Activated T-helper 1 cell treated with Interleukin-2 at 50 U/mL for 16 hours (primary cell): ENCODE measurements around the gene NTNG1.

Source experiments
- DNase-seq: peaks from one replicate; pipeline ENCODE4 v3.0.0-alpha.2; 2020; ENCODE audit warnings: low read depth

NTNG1 gene

DNA sequence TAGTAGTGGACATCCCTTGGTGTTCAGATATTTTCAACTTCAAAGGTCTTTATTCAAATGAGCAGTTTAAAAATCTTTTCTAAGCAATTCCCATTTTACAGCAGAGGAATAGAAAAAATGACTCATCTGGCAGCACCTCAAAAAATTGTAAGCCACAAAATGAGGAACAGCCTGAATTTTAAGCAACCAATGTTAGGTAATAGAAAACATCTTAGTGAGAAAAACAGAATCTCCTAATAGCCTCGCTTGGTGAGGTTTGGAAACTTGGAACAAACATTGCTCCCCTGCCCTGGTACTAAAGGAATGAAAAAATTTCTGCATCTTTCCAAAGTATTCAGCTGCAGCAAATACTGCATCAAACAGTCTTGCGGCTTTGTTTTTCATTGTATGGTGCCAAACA, 264.4 kb downstream of the NTNG1 start:
- no peak for DNase-seq

DNA sequence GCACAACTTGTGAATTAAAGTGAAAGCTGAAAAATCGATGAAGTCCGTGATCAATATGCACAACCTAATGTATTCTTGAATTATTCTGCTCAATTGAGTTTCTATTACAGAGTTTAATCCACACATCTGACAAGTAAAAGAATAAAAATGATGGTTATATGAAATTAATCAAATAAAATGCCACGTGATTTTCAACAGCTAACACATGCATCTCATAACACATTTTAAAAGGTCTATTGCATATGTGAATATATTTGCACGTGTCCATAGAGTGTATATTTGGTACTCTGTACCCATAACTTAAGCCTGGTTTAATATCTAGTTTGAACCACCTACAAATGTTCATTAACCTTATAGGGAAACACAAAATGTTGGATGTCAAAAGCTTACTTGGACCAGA, 266.2 kb downstream of the NTNG1 start:
- no peak for DNase-seq

DNA sequence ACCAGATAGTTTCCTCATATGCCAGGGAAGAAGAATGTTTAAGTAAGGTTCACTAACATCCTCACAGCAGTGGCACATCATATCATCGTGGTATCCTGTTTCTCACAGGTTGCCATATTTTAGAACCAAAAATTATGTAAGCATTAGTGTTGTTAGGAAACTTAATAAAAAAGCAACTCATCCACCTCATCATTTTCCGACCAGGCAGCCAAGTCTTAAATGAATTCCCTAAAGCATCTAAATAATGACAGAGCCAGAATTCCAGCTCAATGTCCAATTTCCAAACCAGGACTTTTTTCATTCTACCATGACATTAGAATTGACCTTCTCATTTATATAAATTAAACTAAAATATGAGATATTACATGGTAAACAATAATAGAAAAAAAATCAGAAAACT, 272.7 kb downstream of the NTNG1 start:
- no peak for DNase-seq

DNA sequence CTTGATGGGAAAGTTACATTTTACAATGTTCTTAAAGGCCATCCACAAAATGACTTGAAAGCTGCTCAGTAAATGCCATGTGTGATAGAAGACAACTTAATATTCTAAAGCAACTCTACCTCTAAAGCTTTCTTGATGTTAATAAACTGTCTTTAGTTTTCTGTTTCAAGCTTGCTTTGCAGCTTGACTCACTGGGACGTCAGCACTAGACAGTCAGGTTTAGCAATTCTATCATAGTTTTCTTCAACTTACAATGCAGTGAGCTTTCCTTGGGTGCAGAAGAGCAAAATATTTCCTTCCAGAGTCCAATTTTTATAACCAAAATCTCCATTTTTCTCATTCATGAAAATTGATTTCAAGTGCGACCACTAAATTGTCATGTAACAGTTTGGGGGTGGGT, 273.1 kb downstream of the NTNG1 start:
- no peak for DNase-seq

DNA sequence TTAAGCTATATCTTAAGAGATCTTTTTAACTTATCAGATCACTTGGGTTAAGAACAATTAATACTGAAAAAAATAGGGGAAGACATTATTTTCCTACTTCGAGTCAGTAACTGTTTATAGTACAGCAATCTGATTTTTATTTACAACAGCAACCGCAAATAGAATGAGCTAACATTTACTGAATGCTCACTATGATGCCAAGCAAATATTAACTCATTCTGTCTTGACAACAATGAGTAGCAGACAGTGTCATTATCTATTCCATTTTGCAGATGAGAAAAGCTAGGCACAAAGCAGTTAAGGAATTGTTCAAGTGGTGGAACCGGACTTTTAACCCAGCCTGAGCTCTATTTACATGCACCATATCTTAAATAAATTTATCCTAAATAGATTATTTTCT, 273.7 kb downstream of the NTNG1 start:
- DNase-seq = no peak

DNA sequence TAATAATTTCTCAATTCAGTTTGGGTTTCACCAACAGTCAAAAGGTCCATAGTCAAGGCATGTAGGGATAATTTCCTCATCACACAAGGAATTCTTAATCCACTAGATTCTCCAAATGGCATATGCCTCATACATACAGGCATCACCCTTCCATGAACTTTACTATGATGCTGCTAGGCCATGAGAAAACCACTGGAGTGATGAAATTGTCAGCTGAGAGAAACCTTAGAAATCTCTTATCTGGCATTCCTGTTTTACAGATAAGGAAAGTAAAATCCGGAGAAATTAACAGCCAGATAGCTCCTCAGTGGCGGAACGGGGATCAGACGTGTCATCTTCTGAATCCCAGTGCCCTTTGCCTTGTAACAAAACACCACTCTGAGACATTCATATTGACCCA, 274.4 kb downstream of the NTNG1 start:
- DNase-seq = no peak

DNA sequence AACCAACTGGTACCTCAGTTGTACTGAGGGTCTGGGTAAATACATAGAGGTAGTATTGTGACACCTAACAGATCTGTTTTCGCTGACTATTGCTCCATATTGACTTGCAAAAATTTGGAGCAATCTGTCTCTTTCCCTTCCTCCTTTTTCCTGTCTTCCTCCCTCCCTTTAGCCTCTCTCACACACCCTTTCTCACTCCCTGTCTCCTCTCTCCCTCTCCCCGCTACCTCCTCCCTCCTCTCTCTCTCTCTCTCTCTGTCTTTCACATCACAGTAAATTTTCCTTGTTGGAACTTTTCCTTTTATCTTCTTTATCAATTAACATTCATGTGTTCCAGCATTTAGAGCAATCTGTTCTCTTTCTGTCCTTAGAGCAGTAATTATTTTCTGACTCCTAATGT, 278.2 kb downstream of the NTNG1 start:
- DNase-seq = no peak

DNA sequence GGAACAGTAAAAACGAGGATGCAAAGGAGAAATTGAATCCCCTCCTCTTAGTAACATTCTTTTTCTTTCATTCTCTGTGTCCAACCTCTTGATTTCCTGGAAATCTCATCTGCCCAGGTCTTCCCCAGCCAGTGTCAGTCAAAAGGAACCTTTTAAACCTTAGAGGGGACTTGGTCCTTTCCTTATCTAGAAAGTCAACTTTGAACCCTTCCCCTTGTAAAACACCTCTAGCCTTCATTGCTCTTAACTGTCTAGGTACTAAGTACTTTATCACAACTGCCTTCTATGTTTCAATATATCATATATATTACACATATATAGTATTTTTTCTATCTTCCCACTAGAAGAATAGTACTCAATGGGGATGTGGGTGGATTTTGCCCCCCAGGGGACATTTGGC, 282.1 kb downstream of the NTNG1 start:
- DNase-seq = no peak

DNA sequence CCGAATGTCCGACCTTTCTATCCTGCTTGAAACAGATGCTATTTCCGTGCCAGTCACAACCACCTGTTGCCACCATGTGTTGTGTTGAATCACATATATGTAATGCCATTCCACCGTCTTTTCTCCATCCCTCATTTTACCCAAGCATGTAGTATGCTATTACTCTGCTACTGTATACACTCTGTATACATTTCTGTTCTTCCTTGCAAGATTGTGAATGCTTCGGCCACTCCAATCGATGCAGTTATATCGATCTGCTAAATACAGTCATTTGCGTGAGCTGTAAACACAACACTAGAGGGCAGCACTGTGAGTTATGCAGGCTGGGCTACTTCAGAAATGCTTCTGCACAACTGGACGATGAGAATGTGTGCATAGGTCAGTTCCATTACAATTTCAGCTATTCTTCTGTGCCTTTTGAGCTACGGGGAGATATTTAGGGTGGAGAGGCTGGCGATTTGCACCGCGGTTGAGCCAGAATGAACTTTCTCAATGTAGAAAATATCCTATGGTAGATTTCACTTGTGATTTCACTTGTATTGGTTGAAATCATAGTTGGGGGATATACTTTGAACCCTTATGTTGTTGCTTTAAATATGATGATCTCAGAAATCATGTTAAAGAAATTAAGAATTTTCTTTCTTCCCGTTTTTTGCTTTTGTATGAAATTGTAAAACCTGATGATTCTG, 289.8 kb downstream of the NTNG1 start:
- no peak for DNase-seq

DNA sequence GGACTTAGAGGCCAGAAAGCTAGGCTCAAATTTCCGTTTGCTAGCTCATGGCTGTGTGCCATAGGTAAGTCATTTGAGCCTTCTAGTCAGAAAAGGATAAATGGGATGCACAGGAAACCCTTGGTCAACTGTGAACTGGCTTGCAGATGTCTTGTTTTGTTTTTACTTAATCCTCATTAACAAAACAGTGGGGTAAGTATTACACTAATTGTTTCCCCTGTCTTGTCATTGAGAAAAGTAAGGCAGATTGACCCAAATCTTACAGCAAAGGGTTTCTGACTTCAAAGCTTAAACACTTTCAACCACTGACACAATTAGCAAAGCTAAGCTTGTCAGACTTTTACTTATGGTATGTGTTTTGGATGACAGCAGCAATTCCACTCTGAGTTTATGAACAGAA, 291.3 kb downstream of the NTNG1 start:
- no peak for DNase-seq

DNA sequence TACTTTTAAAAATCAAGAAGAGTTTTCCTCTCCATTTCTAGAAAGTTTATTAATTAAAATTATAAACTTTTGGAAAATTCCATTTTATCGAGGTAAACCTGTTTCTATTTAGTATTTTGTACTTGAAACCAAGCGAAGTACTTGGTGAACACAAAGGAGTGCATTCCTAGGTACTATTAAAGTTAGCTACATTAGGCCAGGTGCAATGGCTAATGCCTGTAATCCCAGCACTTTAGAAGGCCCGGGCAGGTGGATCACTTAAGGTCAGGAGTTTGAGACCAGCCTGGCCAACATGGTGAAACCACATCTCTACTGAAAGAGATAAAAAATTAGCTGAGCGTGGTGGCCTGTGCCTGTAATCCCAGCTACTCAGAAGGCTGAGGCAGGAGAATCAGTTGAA, 292.2 kb downstream of the NTNG1 start:
- DNase-seq = no peak

DNA sequence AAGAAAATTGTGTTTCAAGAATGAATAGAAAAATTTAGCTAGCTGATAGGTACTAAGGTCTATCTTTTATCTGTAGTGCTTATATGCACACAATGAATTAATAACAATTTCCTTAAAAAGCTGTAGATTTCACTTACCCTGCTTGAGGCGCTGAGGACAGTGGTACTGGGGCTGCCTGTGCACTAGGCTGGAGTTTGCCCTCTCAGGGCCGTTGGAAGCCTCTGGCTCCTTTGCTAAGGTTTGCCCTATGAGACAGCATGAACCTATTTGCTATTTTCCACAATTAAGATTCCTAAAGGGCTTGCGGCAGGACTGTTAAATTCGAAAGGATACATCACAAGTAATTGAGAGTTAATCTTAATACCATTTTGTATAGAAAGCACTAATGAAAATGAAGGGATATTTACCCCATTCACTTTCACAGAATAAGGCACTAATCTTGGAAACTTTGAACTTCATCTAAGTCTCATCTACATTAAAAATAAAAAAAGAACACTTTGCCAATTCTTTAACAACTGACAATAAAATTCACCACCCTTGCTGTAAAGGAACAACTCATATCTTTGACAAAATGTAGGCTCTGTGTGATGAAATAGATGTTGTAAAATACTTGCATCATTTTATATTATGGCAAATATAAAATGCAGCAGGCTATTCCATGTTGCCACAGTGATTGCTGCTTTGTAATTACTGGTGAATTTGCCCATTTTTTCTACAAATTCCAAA, 293.0 kb downstream of the NTNG1 start:
- no peak for DNase-seq

DNA sequence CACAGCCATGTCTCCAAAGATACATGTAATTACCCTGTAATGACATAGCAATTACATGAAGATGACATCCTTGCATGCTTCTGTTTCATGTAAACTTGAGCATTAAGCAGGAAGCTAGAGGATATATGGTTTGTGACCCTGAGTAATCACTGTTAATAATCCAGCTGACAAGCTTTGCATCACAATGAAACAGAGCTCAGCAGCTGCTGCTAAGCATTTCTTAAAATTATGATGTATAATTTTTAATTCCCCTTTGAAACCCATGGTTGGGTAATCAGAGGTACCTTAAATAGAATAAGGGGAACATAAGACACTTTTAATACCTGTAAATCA, 293.5 kb downstream of the NTNG1 start:
- no peak for DNase-seq

DNA sequence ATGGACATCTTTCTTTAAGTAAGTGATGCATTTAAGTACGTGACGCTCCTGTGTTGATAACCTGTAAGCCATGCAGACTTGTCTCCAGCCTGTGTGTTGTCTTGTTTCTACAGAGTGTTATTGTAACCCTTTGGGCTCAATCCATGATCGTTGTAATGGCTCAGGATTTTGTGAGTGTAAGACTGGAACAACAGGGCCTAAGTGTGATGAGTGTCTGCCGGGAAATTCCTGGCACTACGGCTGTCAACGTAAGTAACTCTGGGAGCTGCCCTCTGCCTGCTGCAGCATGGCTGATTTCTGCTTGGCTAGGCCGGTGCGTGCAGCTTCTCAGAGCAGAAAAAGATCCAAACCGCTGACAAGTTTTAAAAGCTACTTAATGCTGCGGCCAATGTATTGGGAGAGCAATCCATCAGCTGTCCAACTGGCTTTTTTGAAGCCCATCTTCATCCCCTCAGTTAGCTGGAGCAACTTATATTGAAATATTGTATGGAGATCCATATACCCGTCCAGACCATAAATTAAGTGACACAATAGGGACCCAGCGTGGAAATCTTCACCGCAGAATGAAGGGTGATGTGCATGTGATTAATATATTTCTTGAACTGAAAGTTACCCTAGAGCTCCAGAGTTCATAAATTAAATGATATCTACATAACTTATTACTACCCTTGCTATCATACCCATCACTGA, 295.9 kb downstream of the NTNG1 start:
- DNase-seq = no peak

DNA sequence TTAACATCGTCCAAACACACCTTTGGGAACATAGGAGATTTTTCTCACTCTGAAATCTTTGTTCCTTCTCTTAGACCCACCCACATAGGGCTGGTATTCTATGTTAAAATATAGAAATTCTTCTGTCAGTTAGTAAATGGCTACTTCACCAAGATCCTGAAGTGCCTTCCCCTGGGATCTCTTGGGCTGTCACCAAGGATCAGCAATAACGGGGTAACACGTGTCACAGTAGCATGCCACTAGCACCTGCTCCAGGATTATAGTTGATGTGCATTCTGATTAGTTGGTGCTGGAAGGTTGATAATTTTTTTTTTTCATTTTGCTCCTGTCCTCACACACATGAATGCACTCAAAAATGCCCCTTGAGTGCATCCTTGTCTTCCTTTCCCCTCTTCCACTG, 298.7 kb downstream of the NTNG1 start:
- no peak for DNase-seq

DNA sequence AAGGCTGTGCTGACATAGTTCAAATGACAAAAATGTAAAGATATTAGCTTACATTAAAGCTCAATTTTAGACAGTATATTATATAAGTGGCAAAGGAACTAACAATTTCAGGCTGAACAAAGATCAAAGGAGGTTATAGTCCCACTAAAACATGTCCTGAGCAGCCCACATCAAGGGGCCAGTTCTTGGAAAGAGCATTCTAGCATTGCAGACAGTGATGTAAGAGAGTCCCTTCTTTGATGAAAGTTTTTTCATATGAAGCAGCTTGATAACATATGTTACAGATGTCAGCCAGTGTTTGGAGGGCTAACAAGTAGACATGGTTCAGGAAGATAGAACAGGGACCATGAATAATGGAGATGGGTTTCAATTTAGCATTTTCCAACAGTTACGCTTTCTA, 301.7 kb downstream of the NTNG1 start:
- DNase-seq = no peak

DNA sequence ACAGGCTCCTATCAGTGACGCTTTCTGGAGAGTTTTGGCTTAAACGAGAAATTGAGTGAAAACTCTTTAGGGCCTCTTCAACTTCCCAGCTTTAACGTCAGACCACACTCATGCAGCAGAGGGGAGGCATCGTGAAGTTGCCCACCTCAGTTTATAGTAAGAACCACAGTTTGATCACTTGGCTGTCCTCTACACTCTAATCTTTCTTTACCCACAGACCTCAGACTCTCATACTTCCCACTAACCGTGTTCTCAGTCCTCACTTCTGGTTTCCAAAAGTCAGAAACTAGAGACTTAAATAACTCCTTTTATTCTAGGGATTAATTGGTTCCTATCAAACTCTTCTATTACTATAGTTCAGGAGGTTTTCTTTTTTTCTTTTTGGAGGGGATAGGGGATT, 302.2 kb downstream of the NTNG1 start:
- DNase-seq = no peak

DNA sequence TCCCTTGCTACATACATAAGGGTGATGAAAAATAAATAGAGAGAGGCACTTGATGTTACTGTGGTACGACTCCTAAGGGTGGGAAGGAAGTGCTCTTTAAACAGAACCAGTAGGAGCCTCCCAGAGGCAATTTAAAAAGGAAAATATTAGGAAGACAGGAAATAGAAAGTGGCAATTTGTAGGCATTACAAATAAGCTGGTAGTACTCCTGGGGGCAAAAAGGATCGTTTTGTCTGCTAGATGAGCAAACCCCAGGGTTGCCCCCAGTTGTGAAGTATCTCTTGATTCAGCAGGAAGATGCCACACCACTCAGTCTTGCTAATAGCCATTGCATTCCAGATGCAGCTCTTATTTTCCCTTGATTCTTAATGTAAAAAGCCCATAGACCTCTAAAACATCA, 303.0 kb downstream of the NTNG1 start:
- no peak for DNase-seq

DNA sequence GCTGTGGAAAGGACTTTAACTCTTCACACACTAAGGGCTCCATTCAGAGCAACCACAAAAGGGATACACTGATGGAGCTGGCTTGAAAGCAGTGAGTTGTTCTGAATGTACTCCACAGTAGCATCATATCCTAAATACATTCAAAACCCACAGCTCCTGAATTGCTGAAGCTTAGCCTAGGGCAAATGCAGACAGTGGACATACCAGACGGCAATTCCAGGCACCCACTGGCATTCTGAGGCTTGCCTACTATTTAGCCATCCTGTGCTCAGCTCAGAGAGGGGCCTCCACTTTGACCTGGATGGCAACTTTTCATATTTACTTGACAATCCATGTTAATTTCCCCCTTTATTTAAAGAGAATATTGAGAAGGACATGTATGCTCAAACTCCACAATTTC, 303.5 kb downstream of the NTNG1 start:
- DNase-seq = no peak

DNA sequence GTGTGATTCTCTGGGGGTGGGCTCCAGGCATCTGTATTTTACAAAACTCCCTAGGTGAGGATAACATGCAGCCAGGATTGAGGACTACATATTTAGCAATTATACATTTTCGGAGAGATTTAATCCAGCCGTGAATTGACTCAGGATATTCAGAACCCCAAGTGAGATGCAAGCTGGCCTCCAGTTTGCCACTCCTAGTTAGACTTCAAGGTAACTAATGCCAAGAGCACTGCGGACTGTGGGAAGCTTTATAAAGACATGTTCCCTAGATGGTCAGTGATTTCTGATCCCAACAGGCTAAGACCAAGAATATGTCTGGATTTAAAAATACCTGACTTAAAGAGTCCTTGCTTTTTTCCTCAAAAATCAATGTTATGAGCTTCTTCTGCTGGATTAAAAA, 308.5 kb downstream of the NTNG1 start:
- DNase-seq = no peak

DNA sequence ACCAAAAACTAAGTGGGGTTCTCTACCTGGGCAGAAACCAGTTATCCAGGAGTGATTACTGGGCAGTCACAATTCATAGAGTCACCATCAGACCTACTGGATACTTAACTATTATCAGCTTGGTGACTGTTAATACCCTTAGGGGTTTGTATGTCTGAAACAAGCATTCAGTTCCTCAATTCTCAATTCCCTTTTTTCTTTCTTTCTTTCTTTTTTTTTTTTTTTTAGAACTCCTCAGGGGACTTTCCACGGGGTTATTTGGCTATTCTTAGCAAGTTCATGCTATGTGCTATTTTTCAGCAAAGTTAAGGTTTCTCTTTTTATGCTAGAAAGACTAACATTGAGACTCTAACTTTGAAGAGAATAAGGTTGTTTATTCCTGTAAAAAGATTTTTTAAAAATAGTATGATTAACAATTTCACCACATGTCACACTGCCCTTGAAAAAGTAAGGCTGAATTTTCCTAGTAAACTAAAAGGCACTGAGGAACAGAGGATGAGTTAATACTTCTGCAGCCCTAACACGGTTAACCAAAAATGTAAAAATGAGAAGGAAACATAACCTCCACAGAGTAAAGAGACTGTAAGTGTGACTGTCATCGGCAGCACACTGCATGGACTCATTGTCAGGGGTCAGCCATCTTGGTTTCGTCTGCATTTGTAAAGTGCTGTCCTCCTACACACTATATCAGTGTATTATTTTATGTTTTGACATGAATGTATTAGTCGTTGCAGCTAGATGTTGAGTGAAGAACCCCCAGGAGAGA, 310.2 kb downstream of the NTNG1 start:
- DNase-seq = no peak

DNA sequence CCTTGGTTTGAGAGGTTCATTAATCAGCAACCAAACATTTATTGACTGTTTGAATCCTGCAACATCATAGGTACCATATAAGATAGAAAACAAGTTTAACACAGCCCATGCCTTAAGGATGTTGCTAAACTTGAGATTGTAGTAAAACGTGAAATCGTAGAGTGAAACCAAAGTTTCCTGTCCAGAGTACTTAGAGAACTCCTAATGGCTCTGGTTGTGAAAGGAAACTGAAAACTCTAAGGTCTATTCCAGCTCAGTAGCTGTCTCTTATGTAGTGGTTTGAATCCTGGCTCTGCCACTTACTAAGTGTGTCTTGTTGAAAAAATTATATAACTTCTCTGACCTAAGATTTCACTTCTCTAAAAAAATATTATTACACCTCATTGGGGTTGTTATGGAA, 310.9 kb downstream of the NTNG1 start:
- DNase-seq = no peak

DNA sequence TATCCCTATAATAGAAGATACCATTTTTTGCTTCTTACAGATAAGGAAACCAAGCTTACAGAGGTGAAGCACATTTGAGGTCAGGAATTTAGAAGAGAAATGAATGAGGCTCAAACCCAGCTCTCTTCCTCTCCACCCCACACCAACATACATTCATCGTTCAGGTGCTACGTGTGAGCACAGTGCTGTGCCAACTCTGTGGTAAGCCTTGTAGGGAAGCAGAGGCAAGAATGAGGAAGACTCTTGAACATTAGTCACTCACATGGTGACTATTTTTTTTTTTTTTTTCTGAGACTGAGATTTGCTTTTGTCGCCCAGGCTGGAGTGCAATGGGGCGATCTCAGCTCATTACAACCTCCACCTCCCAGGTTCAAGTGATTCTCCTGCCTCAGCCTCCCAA, 314.0 kb downstream of the NTNG1 start:
- DNase-seq = no peak
